ENCODE results near the gene PEAK1. TPM values are rescaled to one million over a fixed set of nuclear protein-coding genes. Genes with fewer than 3 reads are reported as not detected.

The PEAK1 gene
- total RNA-seq, 1 donor = 133 TPM

- H2AFZ ChIP-seq (ENCODE audit: low read length) = no peak overlapping the region
- no peak overlapping the region for H3K4me2 ChIP-seq (ENCODE audit: insufficient read depth, low read length)
- no peaks in the 10 kb centered on the region for H3K79me2 ChIP-seq (ENCODE audit: insufficient read depth, low read length)
- no peaks in the 10 kb centered on the region for H3K4me1 ChIP-seq (ENCODE audit: insufficient read depth, low read length)
- no peak overlapping the region for H3K4me3 ChIP-seq (ENCODE audit: insufficient read depth, low read length)
- DNase-seq (ENCODE audit: insufficient read length, low spot score, missing footprints) = no peak
- H3K27me3 ChIP-seq (ENCODE audit: insufficient read depth, low read length) = no peaks in the 10 kb centered on the region
- no peak overlapping the region for H3K27ac ChIP-seq (ENCODE audit: low read depth, low read length)
- TF ChIP-seq, protein P1, sequence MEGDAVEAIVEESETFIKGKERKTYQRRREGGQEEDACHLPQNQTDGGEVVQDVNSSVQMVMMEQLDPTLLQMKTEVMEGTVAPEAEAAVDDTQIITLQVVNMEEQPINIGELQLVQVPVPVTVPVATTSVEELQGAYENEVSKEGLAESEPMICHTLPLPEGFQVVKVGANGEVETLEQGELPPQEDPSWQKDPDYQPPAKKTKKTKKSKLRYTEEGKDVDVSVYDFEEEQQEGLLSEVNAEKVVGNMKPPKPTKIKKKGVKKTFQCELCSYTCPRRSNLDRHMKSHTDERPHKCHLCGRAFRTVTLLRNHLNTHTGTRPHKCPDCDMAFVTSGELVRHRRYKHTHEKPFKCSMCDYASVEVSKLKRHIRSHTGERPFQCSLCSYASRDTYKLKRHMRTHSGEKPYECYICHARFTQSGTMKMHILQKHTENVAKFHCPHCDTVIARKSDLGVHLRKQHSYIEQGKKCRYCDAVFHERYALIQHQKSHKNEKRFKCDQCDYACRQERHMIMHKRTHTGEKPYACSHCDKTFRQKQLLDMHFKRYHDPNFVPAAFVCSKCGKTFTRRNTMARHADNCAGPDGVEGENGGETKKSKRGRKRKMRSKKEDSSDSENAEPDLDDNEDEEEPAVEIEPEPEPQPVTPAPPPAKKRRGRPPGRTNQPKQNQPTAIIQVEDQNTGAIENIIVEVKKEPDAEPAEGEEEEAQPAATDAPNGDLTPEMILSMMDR (IDR thresholded peaks at IDR 0.05; ENCODE audit: extremely low read depth, low read depth, low read length) = no peak
- H4K20me1 ChIP-seq (ENCODE audit: insufficient read depth, low read length) = no peaks in the 10 kb centered on the region
- H3K9me3 ChIP-seq (ENCODE audit: low read depth, low read length) = no peaks in the 10 kb centered on the region
- no peaks in the 10 kb centered on the region for H3K36me3 ChIP-seq (ENCODE audit: insufficient read depth, low read length)
These were observed 328.8 kb downstream of the PEAK1 start for GRCh38 chr15:77091097-77091496.

DNA sequence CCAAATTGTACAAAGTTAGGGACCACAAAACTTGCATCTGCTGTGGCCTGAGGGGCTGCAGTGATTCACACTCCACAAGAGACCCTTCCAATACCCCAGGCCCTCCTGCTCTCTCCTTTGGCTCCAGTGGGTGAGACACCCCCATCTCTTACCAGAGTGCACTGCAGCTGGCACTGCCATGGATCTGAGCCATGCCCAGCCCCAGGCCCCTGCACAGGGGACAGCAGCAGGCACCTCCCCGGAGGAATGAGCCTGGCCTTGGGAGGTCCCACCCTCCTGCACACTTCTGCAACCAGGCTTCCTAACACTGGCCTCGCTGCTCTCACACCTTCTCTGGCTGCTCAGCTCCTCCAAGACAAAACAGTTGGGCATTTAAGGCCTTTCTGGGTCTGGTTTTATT, 332.7 kb downstream of the PEAK1 start:
- no peak overlapping the region for H3K27ac ChIP-seq (ENCODE audit: low read depth, low read length)
- H3K9me3 ChIP-seq (ENCODE audit: low read depth, low read length) = no peaks in the 10 kb centered on the region
- no peaks in the 10 kb centered on the region for H3K27me3 ChIP-seq (ENCODE audit: insufficient read depth, low read length)
- no peak overlapping the region for H3K4me3 ChIP-seq (ENCODE audit: insufficient read depth, low read length)
- H2AFZ ChIP-seq (ENCODE audit: low read length) = no peak overlapping the region
- DNase-seq (ENCODE audit: insufficient read length, low spot score, missing footprints) = no peak
- no peaks in the 10 kb centered on the region for H3K79me2 ChIP-seq (ENCODE audit: insufficient read depth, low read length)
- peaks cover 23% of the 10 kb centered on the region for H3K4me1 ChIP-seq (ENCODE audit: insufficient read depth, low read length)
- no peaks in the 10 kb centered on the region for H4K20me1 ChIP-seq (ENCODE audit: insufficient read depth, low read length)
- H3K36me3 ChIP-seq (ENCODE audit: insufficient read depth, low read length) = no peaks in the 10 kb centered on the region
- TF ChIP-seq, protein P1 (IDR thresholded peaks at IDR 0.05; ENCODE audit: extremely low read depth, low read depth, low read length) = no peak
- H3K4me2 ChIP-seq (ENCODE audit: insufficient read depth, low read length) = no peak overlapping the region

- Histone ChIP-seq H3K79me2 (ENCODE audit: insufficient read depth, low read length) (no peaks in the 10 kb centered on the region), H3K27me3 (ENCODE audit: insufficient read depth, low read length) (no peaks in the 10 kb centered on the region), H3K27ac (ENCODE audit: low read depth, low read length) (peak overlapping the region; percentile 19), H3K4me2 (ENCODE audit: insufficient read depth, low read length) (peak overlapping the region; percentile 54), H4K20me1 (ENCODE audit: insufficient read depth, low read length) (no peaks in the 10 kb centered on the region), H2AFZ (ENCODE audit: low read length) (peak overlapping the region; percentile 25), H3K4me3 (ENCODE audit: insufficient read depth, low read length) (no peak overlapping the region), H3K36me3 (ENCODE audit: insufficient read depth, low read length) (no peaks in the 10 kb centered on the region), H3K4me1 (ENCODE audit: insufficient read depth, low read length) (peaks cover 23% of the 10 kb centered on the region), H3K9me3 (ENCODE audit: low read depth, low read length) (no peaks in the 10 kb centered on the region)
- TF ChIP-seq, protein P1 (IDR thresholded peaks at IDR 0.05; ENCODE audit: extremely low read depth, low read depth, low read length) = no peak
- DNase-seq (ENCODE audit: insufficient read length, low spot score, missing footprints) = peak; percentile 88
These were observed 334.6 kb downstream of the PEAK1 start for GRCh38 chr15:77085297-77085696.

- no peaks in the 10 kb centered on the region for H3K9me3 ChIP-seq (ENCODE audit: low read depth, low read length)
- no peak overlapping the region for H3K4me2 ChIP-seq (ENCODE audit: insufficient read depth, low read length)
- no peak overlapping the region for H3K27ac ChIP-seq (ENCODE audit: low read depth, low read length)
- no peak overlapping the region for H3K4me3 ChIP-seq (ENCODE audit: insufficient read depth, low read length)
- no peaks in the 10 kb centered on the region for H3K36me3 ChIP-seq (ENCODE audit: insufficient read depth, low read length)
- peaks cover 23% of the 10 kb centered on the region for H3K4me1 ChIP-seq (ENCODE audit: insufficient read depth, low read length)
- H3K79me2 ChIP-seq (ENCODE audit: insufficient read depth, low read length) = no peaks in the 10 kb centered on the region
- H4K20me1 ChIP-seq (ENCODE audit: insufficient read depth, low read length) = no peaks in the 10 kb centered on the region
- H3K27me3 ChIP-seq (ENCODE audit: insufficient read depth, low read length) = no peaks in the 10 kb centered on the region
- DNase-seq (ENCODE audit: insufficient read length, low spot score, missing footprints) = no peak
- H2AFZ ChIP-seq (ENCODE audit: low read length) = no peak overlapping the region
- TF ChIP-seq, protein P1 (IDR thresholded peaks at IDR 0.05; ENCODE audit: extremely low read depth, low read depth, low read length) = no peak
These were observed 335.5 kb downstream of the PEAK1 start for GRCh38 chr15:77084436-77084835.

All from osteoblast (primary cell).